HG03066 (cell line): ENCODE data around the gene ASB6.
A peak's percentile ranks its signal among the peaks of the same experiment; 100 is the strongest.

ENCODE experiments used
- ATAC-seq: cut with Tn5 transposase; IDR thresholded peaks from one replicate; pipeline ENCODE4 v1.9.1; 2021; ENCODE audit warnings: low read depth; ENCODE audit not compliant: unreplicated experiment

ASB6 gene

DNA sequence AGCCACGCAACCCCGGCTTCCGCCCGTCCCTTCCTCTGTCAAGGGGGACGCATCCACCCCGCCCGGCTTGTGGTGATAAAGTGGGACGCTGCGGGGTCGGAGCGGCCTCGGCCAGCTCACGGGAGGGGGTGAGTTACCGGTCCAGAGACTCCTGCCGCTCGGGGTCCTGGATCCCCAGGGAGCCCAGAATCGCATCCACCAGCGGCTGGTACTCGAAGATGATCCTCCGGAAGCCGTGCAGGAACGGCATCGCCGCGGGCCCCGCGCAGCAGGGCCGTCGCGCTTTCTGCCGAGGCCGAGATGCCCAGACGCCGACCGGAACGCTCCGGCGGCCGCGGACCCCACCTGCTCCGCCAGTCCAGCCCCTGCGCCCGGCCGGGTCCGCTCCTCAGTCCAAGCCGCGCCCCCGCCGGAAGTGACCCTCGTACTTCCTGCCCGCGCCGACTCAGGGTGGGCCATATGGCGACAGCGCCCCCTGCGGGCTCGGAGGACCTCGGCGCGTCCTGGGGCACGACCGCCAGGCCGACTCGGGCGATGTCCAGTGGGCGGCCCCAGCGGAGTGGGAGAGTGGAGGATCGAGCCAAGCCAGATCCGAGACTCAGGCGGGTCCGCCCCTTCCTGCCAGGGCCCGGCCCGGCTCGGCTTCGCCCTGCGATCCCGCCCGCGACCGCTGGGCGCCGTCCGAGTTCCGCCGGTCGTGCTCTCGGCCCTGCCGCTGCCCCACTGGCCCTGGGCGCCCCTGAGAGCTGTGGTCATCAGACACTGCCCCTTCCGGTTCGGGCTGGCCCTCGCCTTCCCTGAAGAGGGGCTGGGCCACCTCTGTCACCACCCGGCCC is at the start of gene ASB6:
Gene ASB6, minus strand, starts transcription at position 402 of the 836 bp plus-strand sequence. Its CDS starts 152 bp downstream, at position 250.
- peak; percentile 90 for ATAC-seq

DNA sequence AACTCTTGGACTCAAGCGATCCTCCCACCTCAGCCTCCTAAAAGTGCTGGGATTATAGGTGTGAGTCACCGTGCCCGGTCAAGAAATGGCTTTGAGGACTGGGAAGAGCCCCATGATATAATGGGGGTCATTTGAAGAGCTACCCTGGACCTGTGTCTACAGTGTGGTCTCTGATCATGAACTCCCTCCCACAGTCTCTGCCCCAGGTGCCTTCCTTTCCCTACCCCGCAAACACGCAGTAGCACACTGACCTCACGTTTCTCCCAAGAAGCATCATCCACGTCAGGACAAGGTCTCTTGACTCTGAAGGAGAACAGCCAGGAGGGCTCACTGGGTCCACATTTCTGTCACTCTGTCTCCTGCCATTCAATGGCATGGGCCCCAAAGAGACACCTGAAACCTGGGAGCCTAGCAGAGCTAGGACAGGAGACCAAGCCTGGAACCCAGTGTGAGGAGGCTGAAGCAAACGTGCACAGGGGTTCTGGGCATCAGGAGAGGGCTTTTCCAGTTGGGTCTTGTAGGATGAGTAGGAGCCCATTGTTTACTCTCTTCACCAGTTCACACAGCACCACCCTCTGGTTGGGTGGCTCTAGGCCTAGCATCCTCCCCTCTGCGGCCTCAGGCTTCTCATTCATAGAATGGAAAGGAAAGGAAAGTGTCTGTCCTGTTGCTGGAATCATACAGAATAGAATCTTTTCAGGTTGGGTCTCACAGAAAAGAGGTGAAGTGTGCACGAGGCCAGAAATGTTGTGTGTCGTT is 46.5 kb upstream of the ASB6 start:
- ATAC-seq: no peak

GRCh38 chr9:129687391-129687790 is 45.4 kb upstream of the ASB6 start:
- ATAC-seq: no peak

- ATAC-seq: no peak
These were observed 44.8 kb upstream of the ASB6 start for GRCh38 chr9:129686736-129687135.

DNA sequence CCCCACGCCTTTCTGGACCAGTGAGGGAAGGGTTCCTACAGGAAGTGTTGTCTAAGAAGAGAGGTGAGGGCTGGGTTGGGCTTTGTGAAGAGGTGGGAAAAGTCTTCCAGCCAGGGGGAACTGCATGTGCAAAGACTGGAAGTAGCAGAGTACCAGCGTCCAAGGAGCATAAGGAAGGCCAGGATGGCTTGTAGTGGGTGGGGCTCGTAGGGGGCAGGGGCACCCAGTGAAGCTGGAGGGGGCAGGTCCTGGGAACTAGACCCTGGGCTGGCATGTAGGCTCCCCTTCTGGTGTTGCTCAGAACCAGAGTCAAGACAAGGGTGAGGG is 43.9 kb upstream of the ASB6 start:
- no peak for ATAC-seq

- ATAC-seq: no peak
These were observed 43.4 kb upstream of the ASB6 start for GRCh38 chr9:129685220-129685932.

GRCh38 chr9:129682381-129682780 is 40.4 kb upstream of the ASB6 start:
- no peak for ATAC-seq

DNA sequence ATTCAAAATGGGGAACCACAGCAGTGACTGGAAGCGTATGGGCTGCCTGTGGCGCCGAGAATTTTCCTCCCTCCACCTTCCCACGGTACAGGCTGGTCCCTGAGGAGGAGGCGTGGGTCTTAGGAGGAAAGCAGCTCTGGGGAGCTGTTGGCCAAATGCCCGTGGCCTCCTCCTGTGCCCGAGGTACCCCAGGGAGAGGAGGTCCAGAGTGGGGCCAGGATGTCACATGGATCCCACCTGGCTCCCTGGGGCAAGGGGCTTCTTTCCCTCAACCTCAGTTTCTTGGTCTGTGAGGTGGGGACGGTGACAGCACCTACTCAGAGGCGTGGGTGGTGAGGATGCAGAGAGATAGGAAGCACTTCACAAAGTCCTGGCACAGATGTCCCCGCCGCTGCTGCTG is 40.0 kb upstream of the ASB6 start:
- no peak for ATAC-seq

- ATAC-seq: no peak
These were observed 37.6 kb upstream of the ASB6 start for GRCh38 chr9:129679537-129679936.

DNA sequence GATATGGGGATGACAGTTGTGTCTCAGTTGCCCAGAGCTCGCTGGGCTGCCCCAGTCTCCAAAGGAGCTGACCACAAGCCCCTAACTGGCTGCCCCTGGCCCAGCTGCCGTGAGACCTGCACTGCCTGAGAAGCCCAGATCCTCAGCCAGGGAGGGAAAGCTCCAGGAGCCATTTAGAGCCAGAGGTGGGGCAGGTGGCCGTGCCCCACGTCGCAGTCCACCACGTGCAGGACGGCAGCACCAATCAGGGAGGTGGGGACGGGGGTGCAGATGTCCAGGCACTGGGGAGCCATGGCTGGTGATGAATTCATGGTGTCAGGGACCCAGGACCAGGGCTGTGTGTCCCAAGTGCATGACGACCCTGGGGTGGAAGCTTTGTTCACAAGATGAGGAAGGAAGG is 36.9 kb upstream of the ASB6 start:
- no peak for ATAC-seq

- no peak for ATAC-seq
These were observed 35.5 kb upstream of the ASB6 start for GRCh38 chr9:129677456-129677855.

DNA sequence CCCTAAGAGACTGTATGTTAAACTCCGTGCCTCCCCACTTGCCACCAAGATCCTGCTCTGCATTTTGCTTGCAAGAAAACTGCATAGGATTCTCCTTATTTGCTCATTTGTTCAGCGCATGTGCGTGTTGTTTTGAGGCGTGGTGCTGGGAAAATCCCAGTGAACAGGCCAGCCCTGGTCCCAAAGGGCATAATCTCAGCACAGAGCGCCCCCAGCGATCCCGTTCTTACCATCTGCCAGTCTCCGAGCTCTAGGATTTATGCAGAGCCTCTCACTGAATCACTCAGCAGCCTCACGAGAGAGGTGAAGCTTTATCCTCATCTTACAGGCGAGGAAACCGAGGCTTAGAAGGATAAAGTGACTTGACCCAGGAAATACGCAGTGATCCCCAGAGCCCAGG is 35.0 kb upstream of the ASB6 start:
- ATAC-seq: no peak

DNA sequence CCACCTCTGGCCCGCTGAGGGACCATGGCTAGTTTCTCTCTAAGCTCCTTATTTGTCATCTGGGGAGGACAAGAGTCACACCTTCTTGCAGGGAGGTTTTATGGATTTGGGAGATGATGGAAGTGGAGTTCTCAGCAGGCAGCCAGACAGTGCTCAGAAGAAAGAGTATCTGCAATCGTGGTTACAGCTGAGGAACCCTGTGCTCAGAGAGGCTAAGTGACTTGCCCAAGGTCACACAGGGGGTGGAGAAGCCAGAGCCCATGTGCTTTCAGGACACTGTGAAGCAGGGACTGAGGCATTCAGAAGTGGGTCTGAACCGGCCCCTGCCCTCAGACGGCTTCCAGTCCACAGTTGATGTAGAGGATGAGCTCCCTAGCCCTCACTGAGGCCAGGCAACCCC is 34.3 kb upstream of the ASB6 start:
- ATAC-seq: no peak

GRCh38 chr9:129675620-129676019 is 33.7 kb upstream of the ASB6 start:
- ATAC-seq: no peak

- no peak for ATAC-seq
These were observed 32.3 kb upstream of the ASB6 start for GRCh38 chr9:129674229-129674628.

DNA sequence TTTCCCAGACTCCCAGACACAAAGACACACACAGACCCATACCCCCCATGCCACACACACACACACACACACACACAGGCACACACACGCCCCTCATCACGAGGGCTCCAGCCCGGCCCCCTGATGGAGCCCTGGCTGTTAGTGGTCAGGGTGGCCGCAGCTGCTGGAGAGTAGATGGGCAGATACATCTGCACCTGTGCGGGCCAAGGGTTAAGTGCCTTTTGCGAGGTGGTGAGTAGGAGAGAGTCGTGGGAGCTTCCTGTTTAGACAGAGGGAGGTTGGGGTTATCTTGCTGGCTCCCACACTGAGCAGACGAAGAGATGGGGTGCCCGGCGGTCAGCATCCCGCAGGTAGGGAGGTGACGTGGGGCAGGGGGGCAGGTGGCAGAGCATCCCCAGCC is 31.7 kb upstream of the ASB6 start:
- ATAC-seq: no peak

GRCh38 chr9:129672702-129673101 is 30.8 kb upstream of the ASB6 start:
- no peak for ATAC-seq

GRCh38 chr9:129671519-129671918 is 29.6 kb upstream of the ASB6 start:
- no peak for ATAC-seq

DNA sequence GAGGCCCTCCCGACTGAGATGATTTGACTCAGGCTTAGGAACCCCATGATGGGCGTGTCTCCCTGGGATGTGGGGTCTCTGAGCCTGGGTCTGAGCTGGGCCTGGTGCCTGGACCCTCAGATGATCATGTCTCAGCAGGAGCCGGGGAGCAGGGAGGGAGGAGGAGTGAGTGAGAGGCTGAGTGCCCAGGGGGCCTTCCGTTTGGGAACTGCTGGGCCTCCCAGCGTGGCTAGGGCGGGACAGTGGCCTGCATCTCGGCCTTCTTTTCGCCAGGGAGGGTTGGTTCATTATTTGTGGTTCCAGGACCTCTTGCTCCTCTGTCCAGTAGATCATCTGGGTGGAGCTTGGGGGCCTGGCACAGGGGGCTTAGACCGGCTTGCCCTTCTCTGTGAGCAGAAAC is 29.1 kb upstream of the ASB6 start:
- ATAC-seq: no peak

- no peak for ATAC-seq
These were observed 28.0 kb upstream of the ASB6 start for GRCh38 chr9:129669946-129670345.

- no peak for ATAC-seq
These were observed 27.3 kb upstream of the ASB6 start for GRCh38 chr9:129669141-129669718.
